Measurements from ENCODE around the gene POC1B. TPM values are rescaled to one million over a fixed set of nuclear protein-coding genes. Genes with fewer than 3 reads are reported as not detected.

POC1B gene
- total RNA-seq, 2 experiments from 2014 or later, result 22.8 to 25.7 TPM

DNA sequence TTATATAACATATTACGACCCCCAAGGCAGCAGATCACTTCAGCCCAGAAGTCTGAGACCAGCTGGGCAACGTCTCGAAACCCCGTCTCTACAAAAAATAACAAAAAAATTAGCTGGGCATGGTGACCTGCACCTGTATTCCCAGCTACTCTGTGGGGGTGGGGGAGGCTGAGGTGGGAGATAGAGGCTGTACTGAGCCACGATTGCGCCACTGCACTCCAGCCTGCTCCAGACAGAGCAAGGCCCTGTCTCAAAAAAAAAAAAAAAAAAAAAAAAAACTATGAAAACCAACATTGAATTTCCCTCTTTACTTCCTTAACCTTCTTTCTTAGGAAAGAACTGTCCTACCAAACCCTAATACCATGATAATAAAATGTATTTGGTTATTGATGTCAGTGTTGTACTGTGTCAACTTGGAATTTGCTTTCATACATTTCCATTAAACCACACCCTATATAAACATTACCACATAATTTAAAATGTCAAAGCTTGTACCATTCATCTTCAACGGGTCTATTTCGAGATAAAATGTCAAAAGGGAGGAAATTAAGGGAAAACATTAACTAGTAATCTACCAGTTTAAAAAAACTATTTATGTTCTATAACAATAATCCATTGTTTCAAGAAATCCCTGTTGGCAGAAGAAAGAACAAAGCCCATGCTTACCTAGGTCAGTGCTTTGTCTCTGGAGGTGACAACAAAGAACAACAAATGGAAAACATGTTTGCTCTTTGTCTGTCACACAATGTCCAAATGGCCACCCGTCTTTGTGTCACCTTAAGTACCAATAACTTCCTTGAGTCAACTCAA is 18.6 kb downstream of the POC1B start:
- DNase-seq, result no peak
- H3K27ac Mint-ChIP-seq, result no peak overlapping the region
- CTCF ChIA-PET, result interaction anchor here (1.0 kb wide), 1 partner anchor 34 kb away, joined by 3 read pairs; no protein-coding TSS in a partner anchor

DNA sequence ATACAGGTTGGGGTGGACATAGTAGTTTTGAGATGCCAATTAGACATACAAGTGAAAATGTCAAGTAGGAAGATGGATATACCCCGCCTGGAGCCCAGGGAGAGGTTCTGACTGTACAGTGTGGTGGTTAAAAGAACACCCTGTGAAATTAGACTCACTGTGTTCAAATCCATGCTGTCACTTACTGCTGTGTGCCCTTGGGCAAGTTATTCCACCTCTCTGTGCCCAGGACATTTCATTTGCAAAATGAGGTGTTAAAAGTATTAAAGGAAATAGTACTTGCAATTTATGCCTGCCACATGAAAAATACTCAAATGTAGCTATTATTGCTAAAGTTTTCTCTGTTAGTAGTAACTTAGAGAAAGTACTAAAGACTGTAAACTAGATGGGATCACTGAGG is 19.8 kb downstream of the POC1B start:
- Mint-ChIP-seq H3K4me1 (ENCODE audit: low read depth) (peaks cover 2% of the 10 kb centered on the region), H3K27me3 (ENCODE audit: low read depth) (no peaks in the 10 kb centered on the region), H3K27ac (no peak overlapping the region), H3K36me3 (ENCODE audit: low read depth) (peaks cover 4% of the 10 kb centered on the region), H3K4me3 (no peak overlapping the region), H3K9me3 (no peaks in the 10 kb centered on the region)
- CTCF ChIA-PET, result no interaction called here
- intact Hi-C loops (cut with micrococcal nuclease), result no loop called here
- DNase-seq, result no peak

More for the DNA sequence above, 18.6 kb downstream of the POC1B start:
- no peak overlapping the region for H3K4me3 Mint-ChIP-seq
- no peaks in the 10 kb centered on the region for H3K9me3 Mint-ChIP-seq
- H3K27me3 Mint-ChIP-seq (ENCODE audit: low read depth), result no peaks in the 10 kb centered on the region
- H3K36me3 Mint-ChIP-seq (ENCODE audit: low read depth), result peaks cover 2% of the 10 kb centered on the region
- intact Hi-C loops (cut with micrococcal nuclease), result no loop called here
- peaks cover 2% of the 10 kb centered on the region for H3K4me1 Mint-ChIP-seq (ENCODE audit: low read depth)

DNA sequence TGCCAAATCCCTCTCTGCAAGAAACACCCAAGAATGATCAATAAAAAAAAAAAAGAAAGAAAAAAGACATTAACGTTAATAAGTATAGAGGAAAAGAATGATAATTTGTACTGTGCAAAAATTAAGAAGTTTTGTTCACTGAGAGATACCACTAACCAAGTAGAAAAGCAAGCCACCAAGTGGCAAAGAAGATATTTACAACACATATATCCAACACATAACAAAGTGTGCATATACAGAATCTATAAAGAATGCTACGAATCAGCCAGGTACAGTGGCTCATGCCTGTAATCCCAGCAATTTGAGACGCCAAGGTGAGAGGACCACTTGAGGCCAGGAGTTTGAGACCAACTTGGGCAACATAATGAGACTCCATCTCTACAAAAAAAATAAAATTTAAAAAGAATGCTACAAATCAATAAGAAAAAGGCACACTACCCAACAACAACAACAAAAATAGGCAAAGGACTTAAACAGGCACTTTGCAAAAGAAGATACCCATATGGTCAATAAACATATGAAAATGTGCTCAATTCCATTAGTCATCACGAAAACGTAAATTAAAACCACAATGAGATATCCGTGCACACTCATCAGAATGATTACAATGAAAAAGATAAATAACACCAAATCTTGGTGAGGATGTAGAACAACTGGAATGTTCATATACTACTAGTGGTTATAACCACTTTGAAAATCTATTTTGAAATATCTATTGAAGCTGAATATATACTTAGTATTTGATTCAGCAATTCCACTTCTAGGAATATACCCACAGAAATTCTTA is 21.1 kb downstream of the POC1B start:
- H3K27me3 Mint-ChIP-seq (ENCODE audit: low read depth), result no peaks in the 10 kb centered on the region
- H3K9me3 Mint-ChIP-seq, result no peaks in the 10 kb centered on the region
- no peak overlapping the region for H3K4me3 Mint-ChIP-seq
- intact Hi-C loops (cut with micrococcal nuclease), result no loop called here
- H3K4me1 Mint-ChIP-seq (ENCODE audit: low read depth), result peaks cover 2% of the 10 kb centered on the region
- CTCF ChIA-PET, result no interaction called here
- no peak overlapping the region for H3K27ac Mint-ChIP-seq
- peaks cover 7% of the 10 kb centered on the region for H3K36me3 Mint-ChIP-seq (ENCODE audit: low read depth)
- no peak for DNase-seq

DNA sequence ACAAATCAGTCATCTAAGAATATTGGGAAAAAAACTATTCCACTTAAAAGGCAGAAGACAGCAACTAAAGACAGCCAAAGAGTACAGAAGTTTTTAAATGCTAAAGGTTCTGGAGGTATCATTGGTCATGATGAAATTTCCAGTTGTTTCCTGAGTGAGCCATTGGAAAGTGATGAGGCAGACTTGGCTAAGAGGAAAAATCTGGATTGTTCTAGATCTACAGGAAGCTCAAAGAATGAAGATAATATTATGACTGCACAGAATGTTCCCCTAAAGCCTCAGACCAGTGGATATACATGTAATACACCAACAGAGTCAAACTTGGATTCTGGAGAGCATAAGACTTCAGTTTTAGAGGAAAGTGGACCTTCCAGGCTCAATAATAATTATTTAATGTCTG is 24.1 kb downstream of the POC1B start:
- CTCF ChIA-PET, result no interaction called here
- no peaks in the 10 kb centered on the region for H3K9me3 Mint-ChIP-seq
- H3K27ac Mint-ChIP-seq, result no peak overlapping the region
- peaks cover 2% of the 10 kb centered on the region for H3K4me1 Mint-ChIP-seq (ENCODE audit: low read depth)
- H3K27me3 Mint-ChIP-seq (ENCODE audit: low read depth), result no peaks in the 10 kb centered on the region
- intact Hi-C loops (cut with micrococcal nuclease), result no loop called here
- H3K4me3 Mint-ChIP-seq, result no peak overlapping the region
- H3K36me3 Mint-ChIP-seq (ENCODE audit: low read depth), result peaks cover 10% of the 10 kb centered on the region
- DNase-seq, result no peak

DNA sequence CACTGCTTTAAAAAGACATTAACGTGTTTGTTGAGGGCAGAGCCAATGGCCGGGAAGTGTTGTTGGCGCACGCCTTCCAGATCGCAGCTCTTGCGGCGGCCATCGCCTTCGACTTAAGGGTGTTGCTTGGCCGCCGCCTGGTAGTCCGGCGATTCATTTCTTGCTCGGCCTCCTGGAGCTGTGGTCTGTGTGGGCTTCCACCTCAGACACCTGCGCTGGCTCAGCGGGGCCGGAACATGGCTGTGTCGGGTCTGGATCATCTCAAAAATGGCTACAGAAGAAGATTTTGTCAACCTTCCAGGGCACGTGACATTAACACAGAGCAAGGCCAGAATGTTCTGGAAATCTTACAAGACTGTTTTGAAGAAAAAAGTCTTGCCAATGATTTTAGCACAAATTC is 26.0 kb downstream of the POC1B start:
- CTCF ChIA-PET, result interaction anchor here (0.7 kb wide), 1 partner anchor 18 kb away, joined by 3 read pairs; no protein-coding TSS in a partner anchor
- peaks cover 13% of the 10 kb centered on the region for H3K36me3 Mint-ChIP-seq (ENCODE audit: low read depth)
- no peak for DNase-seq
- H3K4me1 Mint-ChIP-seq (ENCODE audit: low read depth), result peaks cover 6% of the 10 kb centered on the region
- H3K9me3 Mint-ChIP-seq, result no peaks in the 10 kb centered on the region
- no peak overlapping the region for H3K27ac Mint-ChIP-seq
- no peaks in the 10 kb centered on the region for H3K27me3 Mint-ChIP-seq (ENCODE audit: low read depth)
- H3K4me3 Mint-ChIP-seq, result no peak overlapping the region
- intact Hi-C loops (cut with micrococcal nuclease), result loop anchor here (10.0 kb wide), 1 partner anchor 1465 kb away; a partner anchor contains a TSS

DNA sequence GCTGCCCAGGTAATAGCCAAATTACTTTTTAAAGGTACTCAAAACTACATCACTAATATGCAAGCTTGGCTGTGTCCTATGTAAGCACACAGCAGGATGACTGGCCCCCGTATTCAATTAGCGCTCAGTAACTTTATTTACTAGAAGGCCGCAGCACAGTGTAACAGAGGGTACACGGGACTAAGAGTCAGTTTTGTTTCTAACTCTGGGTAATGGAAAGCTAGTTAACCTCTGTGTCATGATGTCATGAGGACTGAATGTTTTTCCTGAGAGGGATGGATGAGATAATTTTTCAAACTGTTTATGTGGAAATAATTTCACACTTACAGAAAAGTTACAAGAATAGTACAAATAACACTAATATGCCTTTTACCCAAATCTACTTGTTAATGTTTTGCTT is 28.4 kb downstream of the POC1B start:
- DNase-seq, result no peak
- CTCF ChIA-PET, result interaction anchor here (0.7 to 1.7 kb wide), 2 partner anchors 11 to 27 kb away, joined by 3 to 5 read pairs; no protein-coding TSS in a partner anchor
- Mint-ChIP-seq H3K27ac (no peak overlapping the region), H3K36me3 (ENCODE audit: low read depth) (peaks cover 13% of the 10 kb centered on the region), H3K9me3 (no peaks in the 10 kb centered on the region), H3K4me3 (no peak overlapping the region), H3K4me1 (ENCODE audit: low read depth) (peaks cover 17% of the 10 kb centered on the region), H3K27me3 (ENCODE audit: low read depth) (no peaks in the 10 kb centered on the region)
- intact Hi-C loops (cut with micrococcal nuclease), result loop anchor here (10.0 kb wide), 1 partner anchor 1463 kb away; a partner anchor contains a TSS

DNA sequence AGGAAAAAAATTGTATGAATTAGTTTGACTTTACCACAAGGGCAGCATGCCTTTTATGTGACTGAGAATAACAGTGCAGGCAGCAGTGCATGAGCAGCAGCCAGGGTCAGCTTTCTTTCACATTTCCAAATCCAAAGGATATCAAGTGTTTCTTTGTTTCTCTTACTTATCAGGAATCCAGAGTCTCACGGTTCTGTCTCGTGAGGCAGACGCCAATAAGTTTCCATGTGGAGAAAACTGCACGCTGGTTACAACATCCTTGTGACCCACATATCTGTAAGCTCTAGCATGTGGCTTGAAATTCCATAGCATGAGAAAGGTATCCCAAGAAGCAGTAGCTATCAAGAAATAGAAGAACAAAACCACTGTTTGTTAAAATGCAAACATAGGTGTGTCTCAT is 28.8 kb downstream of the POC1B start:
- intact Hi-C loops (cut with micrococcal nuclease), result loop anchor here (10.0 kb wide), 1 partner anchor 1462 kb away; a partner anchor contains a TSS
- Mint-ChIP-seq H3K9me3 (no peaks in the 10 kb centered on the region), H3K36me3 (ENCODE audit: low read depth) (peaks cover 9% of the 10 kb centered on the region), H3K4me3 (no peak overlapping the region), H3K4me1 (ENCODE audit: low read depth) (peaks cover 17% of the 10 kb centered on the region), H3K27me3 (ENCODE audit: low read depth) (no peaks in the 10 kb centered on the region), H3K27ac (no peak overlapping the region)
- no peak for DNase-seq
- CTCF ChIA-PET, result interaction anchor here (0.7 to 1.7 kb wide), 3 partner anchors 10 to 35 kb away, joined by 3 to 5 read pairs (median 3); no protein-coding TSS in a partner anchor

DNA sequence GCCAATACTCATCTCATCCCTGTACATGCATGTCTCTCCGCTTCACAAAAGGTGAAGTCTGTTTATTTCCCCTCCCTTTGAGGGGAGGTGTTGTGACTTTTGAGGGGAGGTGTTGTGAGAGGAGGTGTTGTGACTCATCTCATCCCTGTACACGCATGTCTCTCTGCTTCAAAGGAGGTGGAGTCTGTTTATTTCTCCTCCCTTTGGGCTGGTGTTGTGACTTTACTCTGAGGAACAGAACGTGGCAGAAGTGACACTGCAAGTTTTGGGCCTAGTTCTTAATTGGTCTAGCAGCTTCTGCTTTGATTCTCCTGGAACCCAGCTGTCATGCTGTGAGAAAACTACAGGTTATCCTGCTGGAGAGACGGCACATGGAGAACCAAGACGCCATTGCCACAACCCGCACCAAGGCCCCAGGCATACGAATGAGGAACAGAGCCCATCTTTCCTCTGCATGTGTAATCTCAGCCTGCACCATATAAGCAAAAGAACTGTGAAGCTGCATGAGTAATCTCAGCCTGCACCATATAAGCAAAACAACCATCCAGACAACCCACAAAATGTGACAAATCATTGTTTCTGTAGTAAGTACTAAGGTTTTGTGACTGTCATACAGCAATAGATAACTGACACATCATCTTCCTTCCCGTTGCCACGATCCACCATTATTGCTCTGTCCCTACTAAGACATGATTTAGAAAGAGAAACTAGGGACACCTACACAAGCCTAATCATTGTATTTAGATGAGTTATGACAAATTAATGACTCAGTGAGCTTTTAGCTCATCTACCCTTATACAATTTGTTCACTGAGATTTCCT is 31.2 kb downstream of the POC1B start:
- CTCF ChIA-PET, result interaction anchor here (0.6 to 2.4 kb wide), 5 partner anchors 27 to 478 kb away, joined by 3 to 6 read pairs (median 3); partner anchors contain the start of gene GALNT4
- Mint-ChIP-seq H3K36me3 (ENCODE audit: low read depth) (peaks cover 17% of the 10 kb centered on the region), H3K27ac (peak overlapping the region; percentile 77), H3K9me3 (no peaks in the 10 kb centered on the region), H3K4me1 (ENCODE audit: low read depth) (peaks cover 17% of the 10 kb centered on the region), H3K4me3 (peak overlapping the region; percentile 5), H3K27me3 (ENCODE audit: low read depth) (no peaks in the 10 kb centered on the region)
- intact Hi-C loops (cut with micrococcal nuclease), result loop anchor here (1.0 to 10.0 kb wide), 16 partner anchors 22 to 1460 kb away; partner anchors contain the start of genes CEP290, DUSP6, GALNT4 and TMTC3
- peak; percentile 73 for DNase-seq

DNA sequence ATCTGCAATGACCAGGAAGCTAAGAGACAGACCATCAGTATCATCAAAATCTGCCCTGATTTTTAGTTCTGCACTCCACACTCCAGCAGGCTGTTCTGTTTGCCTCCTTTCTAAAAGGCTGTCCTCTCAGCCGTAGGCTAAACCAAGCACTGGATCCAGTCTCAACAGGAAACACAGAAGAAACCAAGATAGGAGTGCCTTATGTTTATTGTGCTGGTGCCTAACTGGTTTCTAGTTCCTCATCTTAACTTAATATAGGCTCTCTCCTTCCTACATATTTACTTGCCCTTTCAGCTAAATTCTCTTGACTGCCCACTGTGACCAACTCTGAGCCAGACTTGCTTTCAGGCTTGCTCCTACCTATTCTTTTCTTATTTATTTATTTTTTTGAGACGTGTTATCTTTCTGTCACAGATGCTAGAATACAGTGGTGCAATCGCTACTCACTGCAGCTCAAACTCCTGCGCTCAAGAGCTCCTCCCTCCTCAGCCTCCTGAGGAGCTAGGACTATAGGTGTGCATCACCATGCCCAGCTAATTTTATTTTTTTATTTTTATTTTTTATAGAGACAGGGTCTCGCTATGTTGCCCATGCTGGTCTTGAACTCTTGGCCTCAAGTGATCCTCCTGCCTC is 32.1 kb downstream of the POC1B start:
- CTCF ChIA-PET, result interaction anchor here (1.1 to 1.2 kb wide), 2 partner anchors 23 to 33 kb away, joined by 3 to 5 read pairs; no protein-coding TSS in a partner anchor
- no peak overlapping the region for H3K27ac Mint-ChIP-seq
- no peak for DNase-seq
- peaks cover 17% of the 10 kb centered on the region for H3K4me1 Mint-ChIP-seq (ENCODE audit: low read depth)
- H3K27me3 Mint-ChIP-seq (ENCODE audit: low read depth), result no peaks in the 10 kb centered on the region
- no peak overlapping the region for H3K4me3 Mint-ChIP-seq
- H3K36me3 Mint-ChIP-seq (ENCODE audit: low read depth), result peaks cover 14% of the 10 kb centered on the region
- no peaks in the 10 kb centered on the region for H3K9me3 Mint-ChIP-seq
- intact Hi-C loops (cut with micrococcal nuclease), result loop anchor here (1.0 to 10.0 kb wide), 3 partner anchors 787 to 1459 kb away; partner anchors contain the start of genes CEP290 and TMTC3

DNA sequence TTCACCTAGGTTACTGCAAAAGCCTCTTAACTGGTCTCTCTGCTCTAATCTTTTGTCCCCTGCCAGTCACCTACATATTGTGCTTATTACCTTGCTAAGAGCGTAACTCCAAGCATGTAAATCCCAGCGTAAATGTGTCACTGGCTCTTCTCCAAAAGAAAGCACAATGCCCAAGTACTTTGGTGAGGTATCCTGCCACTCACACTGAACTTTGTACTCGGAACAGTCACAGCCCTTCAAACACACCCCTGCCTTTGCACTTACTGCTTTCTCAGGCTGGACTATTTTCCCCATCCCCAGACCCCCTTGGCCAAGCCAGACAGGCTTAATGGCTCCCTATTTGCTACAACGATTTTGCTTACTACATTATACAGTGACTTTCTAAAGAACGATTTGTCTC is 33.0 kb downstream of the POC1B start:
- CTCF ChIA-PET, result interaction anchor here (1.2 kb wide), 1 partner anchor 22 kb away, joined by 5 read pairs; no protein-coding TSS in a partner anchor
- no peaks in the 10 kb centered on the region for H3K27me3 Mint-ChIP-seq (ENCODE audit: low read depth)
- H3K4me3 Mint-ChIP-seq, result no peak overlapping the region
- DNase-seq, result no peak
- H3K9me3 Mint-ChIP-seq, result no peaks in the 10 kb centered on the region
- peaks cover 17% of the 10 kb centered on the region for H3K4me1 Mint-ChIP-seq (ENCODE audit: low read depth)
- intact Hi-C loops (cut with micrococcal nuclease), result loop anchor here (10.0 kb wide), 1 partner anchor 1458 kb away; a partner anchor contains a TSS
- H3K36me3 Mint-ChIP-seq (ENCODE audit: low read depth), result peaks cover 14% of the 10 kb centered on the region
- H3K27ac Mint-ChIP-seq, result no peak overlapping the region

DNA sequence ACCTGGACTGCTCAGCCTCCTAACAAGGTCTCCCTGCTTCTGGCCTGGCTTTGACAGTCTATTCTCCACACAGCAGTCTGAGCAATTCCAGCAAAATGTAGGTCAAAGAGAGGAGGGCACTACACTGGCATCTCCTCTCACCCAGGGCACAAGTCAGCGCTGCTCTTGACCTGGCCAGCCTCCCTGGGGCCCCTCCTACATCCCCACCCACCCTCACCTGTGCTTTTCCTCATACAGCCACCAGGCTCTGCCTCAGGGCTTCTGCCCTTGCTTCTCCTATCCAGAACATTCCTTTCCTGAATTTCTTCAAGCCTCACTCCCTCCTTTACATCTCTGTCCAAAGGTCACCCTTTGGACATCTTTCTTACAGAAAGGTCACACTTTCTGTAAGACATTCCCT is 34.9 kb downstream of the POC1B start:
- Mint-ChIP-seq H3K4me3 (no peak overlapping the region), H3K4me1 (ENCODE audit: low read depth) (peaks cover 17% of the 10 kb centered on the region), H3K27ac (no peak overlapping the region), H3K27me3 (ENCODE audit: low read depth) (no peaks in the 10 kb centered on the region), H3K36me3 (ENCODE audit: low read depth) (peaks cover 18% of the 10 kb centered on the region), H3K9me3 (no peaks in the 10 kb centered on the region)
- intact Hi-C loops (cut with micrococcal nuclease), result loop anchor here (10.0 kb wide), 1 partner anchor 1456 kb away; a partner anchor contains a TSS
- CTCF ChIA-PET, result interaction anchor here (0.7 to 1.2 kb wide), 2 partner anchors 39 to 437 kb away, joined by 3 to 4 read pairs; no protein-coding TSS in a partner anchor
- no peak for DNase-seq

Data from activated naive CD4-positive, alpha-beta T cell treated with anti-CD3 and anti-CD28 coated beads for 36 hours (primary cell).